Panc1 (cell line): ENCODE data around the gene ZNF282. TPM values are rescaled to one million over a fixed set of nuclear protein-coding genes. Genes with fewer than 3 reads are reported as not detected.

Experiments used
- ATAC-seq: fragments of 200-7000 bp; cut with Tn5 transposase; 2 replicates; pipeline ENCODE4 v1.9.1; 2020; ENCODE audit warnings: mild to moderate bottlenecking, moderate library complexity
- BruUV-seq: library from RNA; stranded (reverse); fragments of 400-500 nt; replicated peaks from 2 replicates; lab custom pipeline; 2021; lab: Mats Ljungman, UMichigan
- CTCF ChIA-PET: fragments of 300-600 bp; sonication (Branson Sonifier 250); formaldehyde crosslinking; loops from one replicate; lab custom pipeline; 2022; ENCODE audit warnings: antibody characterized with exemption; lab: Charles Lee
- POLR2A ChIA-PET: fragments of 300-600 bp; sonication (Branson Sonifier 250); formaldehyde crosslinking; loops from one replicate; lab custom pipeline; 2022; ENCODE audit warnings: antibody characterized with exemption; lab: Charles Lee
- DNase-seq: peaks from one replicate; pipeline ENCODE4 v3.0.0-alpha.2; 2010; ENCODE audit warnings: low read depth, low spot score
- H3K27ac ChIP-seq: 2 replicates; pipeline ENCODE4 v1.5.1; 2011; ENCODE audit warnings: mild to moderate bottlenecking, low read length, inconsistent platforms
- H3K27me3 ChIP-seq: fragments of 200-500 bp; sonication (Bioruptor generic); 2 replicates; pipeline ENCODE4 v1.6.0; 2014; ENCODE audit warnings: low read length, inconsistent platforms; ENCODE audit not compliant: control insufficient read depth, insufficient read depth
- H3K36me3 ChIP-seq: fragments of 200-500 bp; sonication (Bioruptor generic); 2 replicates; pipeline ENCODE4 v1.5.1; 2014; ENCODE audit warnings: inconsistent platforms, mild to moderate bottlenecking, low read length, moderate library complexity; ENCODE audit not compliant: control insufficient read depth, insufficient read depth
- H3K4me1 ChIP-seq: 2 replicates; pipeline ENCODE4 v1.5.1; 2011; ENCODE audit warnings: inconsistent platforms, mild to moderate bottlenecking, low read length, moderate library complexity; ENCODE audit not compliant: control insufficient read depth, insufficient read depth
- H3K4me3 ChIP-seq, 2 experiments: 2 replicates each; pipeline ENCODE4 v1.5.1; 2011 to 2012; ENCODE audit warnings: low read depth in 2 of 2, low read length in 2 of 2, mild to moderate bottlenecking in 2 of 2, inconsistent platforms in 1 of 2, moderate library complexity in 1 of 2
- H3K9me3 ChIP-seq: fragments of 200-500 bp; sonication (Bioruptor generic); 2 replicates; pipeline ENCODE4 v1.5.1; 2014; ENCODE audit warnings: low read depth, mild to moderate bottlenecking, inconsistent platforms, low read length, moderate library complexity; ENCODE audit not compliant: control insufficient read depth, insufficient read depth
- POLR2AphosphoS5 ChIP-seq: IDR thresholded peaks from 2 replicates; pipeline ENCODE4 v1.6.1; 2012; ENCODE audit warnings: mild to moderate bottlenecking, low read depth, low read length, moderate library complexity
- REST ChIP-seq, 2 experiments: IDR thresholded peaks; 2 replicates each; pipeline ENCODE4 v1.6.1; 2011 to 2012; ENCODE audit warnings: low read depth in 2 of 2, control low read depth in 1 of 2, low read length in 1 of 2, mild to moderate bottlenecking in 1 of 2, moderate library complexity in 1 of 2; ENCODE audit not compliant: insufficient read depth in 1 of 2
- SIN3A ChIP-seq: IDR thresholded peaks from 2 replicates; pipeline ENCODE4 v1.6.1; 2012; ENCODE audit warnings: low read depth, mild to moderate bottlenecking, low read length, moderate library complexity, borderline replicate concordance; ENCODE audit not compliant: insufficient read depth
- TCF7L2 ChIP-seq: IDR thresholded peaks from 2 replicates; pipeline ENCODE4 v1.6.1; 2011; ENCODE audit warnings: mild to moderate bottlenecking, low read depth, low read length, inconsistent platforms
- in situ Hi-C: cut with HindIII; loops from 2 replicates; pipeline ENCODE4 v1.10.0; 2016; ENCODE audit warnings: low sequenced_read_pairs, low pct_unique_long_range_greater_than_20kb
- intact Hi-C: fragments of 100-400 bp; cut with micrococcal nuclease; formaldehyde crosslinking; loops from one replicate; pipeline ENCODE4 v1.10.0; 2022; ENCODE audit not compliant: unreplicated experiment
- total RNA-seq: library from RNA; stranded (reverse); gene quantifications from one replicate; pipeline ENCODE4 v1.2.1, GENCODE V29; 2021; ENCODE audit not compliant: unreplicated experiment
- TF ChIP-seq, protein P1 (sequence below): fragments of 450-650 bp; IDR thresholded peaks from 2 replicates; pipeline ENCODE4 v1.5.1; 2017; ENCODE audit warnings: mild to moderate bottlenecking

Gene ZNF282
- total RNA-seq, 1 experiment from 2014 or later = 31.6 TPM

DNA sequence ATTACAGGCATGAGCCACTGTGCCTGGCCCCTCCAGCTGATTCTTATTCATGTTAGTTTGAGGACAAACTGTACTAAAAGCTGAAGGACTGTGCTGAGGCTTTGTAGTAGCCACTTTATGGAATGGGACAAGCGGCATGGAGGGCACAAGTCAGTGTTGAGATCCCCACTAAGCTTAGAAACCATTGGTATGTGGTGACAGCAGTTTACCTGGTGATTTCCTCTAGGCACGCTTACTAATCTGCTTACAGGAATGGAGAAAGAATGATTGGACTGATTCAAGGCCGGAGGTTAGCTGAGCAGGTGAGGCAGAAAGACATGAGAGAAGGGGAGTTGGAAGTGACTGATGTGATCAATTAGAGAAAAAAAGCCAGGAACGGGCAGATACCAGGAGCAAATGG is 44.4 kb upstream of the ZNF282 start:
- no peaks in the 10 kb centered on the region for H3K9me3 ChIP-seq
- ATAC-seq = no peak
- DNase-seq = no peak
- in situ Hi-C loops (no loop called here), intact Hi-C loops (no loop called here)
- TF ChIP-seq, protein P1, sequence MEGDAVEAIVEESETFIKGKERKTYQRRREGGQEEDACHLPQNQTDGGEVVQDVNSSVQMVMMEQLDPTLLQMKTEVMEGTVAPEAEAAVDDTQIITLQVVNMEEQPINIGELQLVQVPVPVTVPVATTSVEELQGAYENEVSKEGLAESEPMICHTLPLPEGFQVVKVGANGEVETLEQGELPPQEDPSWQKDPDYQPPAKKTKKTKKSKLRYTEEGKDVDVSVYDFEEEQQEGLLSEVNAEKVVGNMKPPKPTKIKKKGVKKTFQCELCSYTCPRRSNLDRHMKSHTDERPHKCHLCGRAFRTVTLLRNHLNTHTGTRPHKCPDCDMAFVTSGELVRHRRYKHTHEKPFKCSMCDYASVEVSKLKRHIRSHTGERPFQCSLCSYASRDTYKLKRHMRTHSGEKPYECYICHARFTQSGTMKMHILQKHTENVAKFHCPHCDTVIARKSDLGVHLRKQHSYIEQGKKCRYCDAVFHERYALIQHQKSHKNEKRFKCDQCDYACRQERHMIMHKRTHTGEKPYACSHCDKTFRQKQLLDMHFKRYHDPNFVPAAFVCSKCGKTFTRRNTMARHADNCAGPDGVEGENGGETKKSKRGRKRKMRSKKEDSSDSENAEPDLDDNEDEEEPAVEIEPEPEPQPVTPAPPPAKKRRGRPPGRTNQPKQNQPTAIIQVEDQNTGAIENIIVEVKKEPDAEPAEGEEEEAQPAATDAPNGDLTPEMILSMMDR = no peak
- TF ChIP-seq POLR2AphosphoS5 = no peak
- TF ChIP-seq REST (IDR thresholded peaks at IDR 0.05; ENCODE audit: insufficient read depth in 1 of 2, low read depth in 2 of 2, low read length in 1 of 2) = no peak
- TF ChIP-seq TCF7L2 = no peak
- no peak for TF ChIP-seq SIN3A
- H3K27me3 ChIP-seq = no peaks in the 10 kb centered on the region
- ChIA-PET POLR2A (interaction anchor here (0.6 to 0.7 kb wide), 2 partner anchors 31 to 1242 kb away, joined by 3 to 4 read pairs; no protein-coding TSS in a partner anchor), CTCF (no interaction called here)
- H3K4me1 ChIP-seq = peaks cover 4% of the 10 kb centered on the region; the same call in 1 of the 2 replicates
- H3K27ac ChIP-seq = no peak overlapping the region
- no TSS peak for BruUV-seq
- H3K4me3 ChIP-seq = no peak overlapping the region
- H3K36me3 ChIP-seq = no peaks in the 10 kb centered on the region; the same call in 1 of the 2 replicates

DNA sequence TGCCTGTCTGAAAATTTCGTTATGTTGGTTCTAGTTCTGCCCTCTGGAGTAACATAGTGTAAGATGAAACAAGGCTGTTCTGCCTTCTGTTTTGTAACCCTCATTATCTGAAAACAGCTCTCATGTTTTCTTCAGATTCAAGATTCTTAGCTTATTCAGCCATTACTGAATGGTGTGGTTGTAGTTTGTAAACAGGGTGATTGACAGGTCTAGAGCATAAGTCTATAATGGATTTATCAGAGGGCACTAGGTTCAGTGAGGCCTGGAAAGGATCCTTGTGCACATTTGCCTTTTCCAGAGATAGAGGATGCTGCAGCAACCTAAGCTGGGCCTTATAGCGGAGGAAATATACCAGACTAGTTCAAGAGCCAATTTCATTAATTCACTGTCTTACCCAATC is 42.0 kb upstream of the ZNF282 start:
- Histone ChIP-seq H3K27me3 (no peaks in the 10 kb centered on the region), H3K36me3 (no peaks in the 10 kb centered on the region; the same call in 1 of the 2 replicates), H3K9me3 (no peaks in the 10 kb centered on the region), H3K4me1 (peaks cover 4% of the 10 kb centered on the region; the same call in 1 of the 2 replicates), H3K27ac (no peak overlapping the region), H3K4me3 (no peak overlapping the region)
- in situ Hi-C loops (no loop called here), intact Hi-C loops (no loop called here)
- DNase-seq (no peak), ATAC-seq (no peak)
- POLR2A ChIA-PET = no interaction called here
- CTCF ChIA-PET = no interaction called here
- BruUV-seq = no TSS peak
- TF ChIP-seq REST (IDR thresholded peaks at IDR 0.05; ENCODE audit: insufficient read depth in 1 of 2, low read depth in 2 of 2, low read length in 1 of 2) = no peak
- TF ChIP-seq POLR2AphosphoS5 = no peak
- TF ChIP-seq SIN3A = no peak
- TF ChIP-seq, protein P1 = no peak
- TF ChIP-seq TCF7L2 = no peak
